Endothelial cell of umbilical vein (primary cell): ENCODE measurements around the gene PRSS56. TPM values are rescaled to one million over a fixed set of nuclear protein-coding genes. Genes with fewer than 3 reads are reported as not detected.

ENCODE experiments used
- BruUV-seq: library from RNA; stranded (reverse); fragments of 400-500 nt; replicated peaks from 2 replicates; lab custom pipeline; 2021; lab: Mats Ljungman, UMichigan
- CTCF ChIA-PET: fragments of 300-600, 350-600 bp; sonication (Branson Sonifier 250); formaldehyde crosslinking; loops from one replicate; lab custom pipeline; 2021; ENCODE audit warnings: antibody characterized with exemption, inconsistent platforms; lab: Charles Lee
- POLR2A ChIA-PET: fragments of 300-600, 350-600 bp; sonication (Branson Sonifier 250); formaldehyde crosslinking; loops from one replicate; lab custom pipeline; 2021; ENCODE audit warnings: antibody characterized with exemption, inconsistent platforms; lab: Charles Lee
- DNase-seq: peaks from one replicate; pipeline ENCODE4 v3.0.0-alpha.2; 2011; ENCODE audit warnings: low read depth, low spot score
- FAIRE-seq: peaks from 2 replicates; lab custom pipeline; 2011; peaks lifted over from hg19 to GRCh38; lab: Jason Lieb, UNC
- H2AFZ ChIP-seq: 2 replicates; pipeline ENCODE4 v1.6.0; 2012; ENCODE audit warnings: low read depth, low read length, control low read depth, inconsistent platforms
- H3K27ac ChIP-seq: 2 replicates; pipeline ENCODE4 v1.5.1; 2011; ENCODE audit warnings: low read depth, mild to moderate bottlenecking, control low read depth, low read length, moderate library complexity; ENCODE audit not compliant: insufficient read depth
- H3K27me3 ChIP-seq, 2 experiments: 2 replicates each; pipeline versions ENCODE4 v1.6.0 to v1.6.1; 2011; ENCODE audit warnings: low read length in 2 of 2, mixed read lengths in 1 of 2; ENCODE audit not compliant: control insufficient read depth in 2 of 2, insufficient read depth in 2 of 2
- H3K36me3 ChIP-seq, 2 experiments: 2 replicates in 1 of 2; 3 replicates in 1 of 2; pipeline ENCODE4 v1.5.1; 2011; ENCODE audit warnings: low read length in 2 of 2, mild to moderate bottlenecking in 1 of 2, moderate library complexity in 1 of 2; ENCODE audit not compliant: control insufficient read depth in 2 of 2, insufficient read depth in 2 of 2; ENCODE audit errors: extremely low read depth in 1 of 2
- H3K4me1 ChIP-seq: 3 replicates; pipeline ENCODE4 v1.5.1; 2011; ENCODE audit warnings: mild to moderate bottlenecking, low read length; ENCODE audit not compliant: control insufficient read depth, insufficient read depth; ENCODE audit errors: extremely low read depth
- H3K4me2 ChIP-seq: 2 replicates; pipeline ENCODE4 v1.6.1; 2011; ENCODE audit warnings: low read length, control low read depth, mixed read lengths; ENCODE audit not compliant: insufficient read depth
- H3K4me3 ChIP-seq, 3 experiments: fragments of 200-600 bp in 1 of 3; sonication (generic), shearing (Covaris generic) in 1 of 3; replicated peaks in 1 of 3; 2 replicates each; pipeline ENCODE4 v1.5.1; 2011 to 2016; ENCODE audit warnings: control low read depth in 3 of 3, low read length in 3 of 3, mild to moderate bottlenecking in 2 of 3, inconsistent platforms in 1 of 3, low read depth in 1 of 3, moderate library complexity in 1 of 3; ENCODE audit not compliant: insufficient read depth in 1 of 3
- H3K79me2 ChIP-seq: 2 replicates; pipeline ENCODE4 v1.6.0; 2012; ENCODE audit warnings: low read length, inconsistent platforms; ENCODE audit not compliant: control insufficient read depth, insufficient read depth
- H3K9ac ChIP-seq: replicated peaks from 2 replicates; pipeline ENCODE3; 2011; ENCODE audit warnings: low read length, control low read depth; ENCODE audit not compliant: insufficient read depth; ENCODE audit errors: extremely low read depth
- H3K9me1 ChIP-seq: replicated peaks from 3 replicates; pipeline ENCODE4 v1.6.0; 2011; ENCODE audit warnings: mild to moderate bottlenecking, low read length; ENCODE audit not compliant: control insufficient read depth, insufficient read depth; ENCODE audit errors: extremely low read depth
- H3K9me3 ChIP-seq: replicated peaks from 2 replicates; pipeline ENCODE4 v1.5.1; 2012; ENCODE audit warnings: low read length, inconsistent platforms; ENCODE audit not compliant: control insufficient read depth, insufficient read depth
- H4K20me1 ChIP-seq: replicated peaks from 2 replicates; pipeline ENCODE3; 2011; ENCODE audit warnings: mild to moderate bottlenecking, low read length; ENCODE audit not compliant: control insufficient read depth, insufficient read depth; ENCODE audit errors: extremely low read depth
- CTCF ChIP-seq, 2 donors: IDR thresholded peaks; 1 replicate in 1 of 2; 2 replicates in 1 of 2; pipeline ENCODE4 v1.5.1; 2011; ENCODE audit warnings: low read length in 2 of 2, mild to moderate bottlenecking in 2 of 2, moderate library complexity in 2 of 2, control low read depth in 1 of 2, inconsistent platforms in 1 of 2, low read depth in 1 of 2; ENCODE audit not compliant: insufficient read depth in 1 of 2; ENCODE audit errors: extremely low read depth in 1 of 2
- EZH2 ChIP-seq: IDR thresholded peaks from 2 replicates; pipeline ENCODE4 v1.6.1; 2012; ENCODE audit warnings: borderline replicate concordance, low read depth, mild to moderate bottlenecking, moderate library complexity, low read length, inconsistent platforms; ENCODE audit not compliant: severe bottlenecking
- FOS ChIP-seq: IDR thresholded peaks from 2 replicates; pipeline ENCODE4 v1.6.1; 2011; ENCODE audit warnings: mild to moderate bottlenecking, low read length, moderate library complexity, borderline replicate concordance; ENCODE audit not compliant: insufficient read depth
- GATA2 ChIP-seq: IDR thresholded peaks from 2 replicates; pipeline ENCODE4 v1.7.0; 2011; ENCODE audit warnings: low read depth, mild to moderate bottlenecking, moderate library complexity, mixed read lengths, low read length; ENCODE audit not compliant: insufficient read length, insufficient read depth
- JUN ChIP-seq: IDR thresholded peaks from 2 replicates; pipeline ENCODE4 v1.6.1; 2011; ENCODE audit warnings: borderline replicate concordance, low read depth; ENCODE audit not compliant: insufficient read length, insufficient read depth
- MAX ChIP-seq: IDR thresholded peaks from 2 replicates; pipeline ENCODE4 v1.6.1; 2011; ENCODE audit not compliant: insufficient read depth, insufficient read length
- MYC ChIP-seq: IDR thresholded peaks from one replicate; pipeline ENCODE4 v1.6.1; 2011; ENCODE audit warnings: mild to moderate bottlenecking, low read depth, low read length
- POLR2A ChIP-seq: IDR thresholded peaks from 2 replicates; pipeline ENCODE4 v1.6.1; 2012; ENCODE audit warnings: low read depth, mild to moderate bottlenecking, control low read depth, low read length
- POLR2AphosphoS5 ChIP-seq: IDR thresholded peaks from 2 replicates; pipeline ENCODE4 v1.6.1; 2012; ENCODE audit warnings: low read depth, mild to moderate bottlenecking, control low read depth, low read length, moderate library complexity; ENCODE audit not compliant: insufficient read depth
- dilution Hi-C: fragments of 300-500 bp; cut with MboI; formaldehyde crosslinking; loops from one replicate; pipeline ENCODE4 v1.15.0; 2019; ENCODE audit warnings: low sequenced_read_pairs; ENCODE audit not compliant: extremely low pct_ligation_motif_present
- intact Hi-C: fragments of 100-400 bp; cut with micrococcal nuclease; formaldehyde crosslinking; loops from one replicate; pipeline ENCODE4 v1.10.0; 2022
- polyA plus RNA-seq, 4 experiments: library from polyadenylated mRNA; depleted of rRNA in 3 of 4; stranded (reverse) in 3 of 4; unstranded in 1 of 4; fragments of >200 nt; gene quantifications; 2 replicates each; pipeline versions ENCODE4 v1.2.1 to v1.2.3, GENCODE V29; 2011 to 2012; ENCODE audit warnings: missing spikeins in 1 of 4
- total RNA-seq: library from RNA; stranded (reverse); gene quantifications from 2 replicates; pipeline ENCODE4 v1.2.3, GENCODE V29; 2021

Gene PRSS56
- total and polyA plus RNA-seq, 2 donors (not counting 3 experiments of a cell fraction or from before 2014, with no cell fraction given) = not detected

- no peaks in the 10 kb centered on the region for H3K27me3 ChIP-seq
- no peak overlapping the region for H3K9ac ChIP-seq
- CTCF ChIA-PET = no interaction called here
- dilution Hi-C loops = no loop called here
- peaks cover 27% of the 10 kb centered on the region for H3K79me2 ChIP-seq
- H3K36me3 ChIP-seq = no peaks in the 10 kb centered on the region
- H3K9me3 ChIP-seq = no peaks in the 10 kb centered on the region
- no peak overlapping the region for H3K27ac ChIP-seq
- H3K4me2 ChIP-seq = no peak overlapping the region
- POLR2A ChIA-PET = no interaction called here
- DNase-seq (no peak), FAIRE-seq (no peak)
- TF ChIP-seq POLR2A = no peak
- no peak for TF ChIP-seq POLR2AphosphoS5
- no peak for TF ChIP-seq JUN
- no peak for TF ChIP-seq MAX
- TF ChIP-seq FOS = no peak
- TF ChIP-seq GATA2 = no peak
- no peak for TF ChIP-seq EZH2
- TF ChIP-seq MYC = no peak
- TF ChIP-seq CTCF (IDR thresholded peaks at IDR 0.05; ENCODE audit: extremely low read depth in 1 of 2, insufficient read depth in 1 of 2, low read depth in 1 of 2, low read length in 2 of 2) = no peak
- H3K4me3 ChIP-seq = no peak overlapping the region
- H4K20me1 ChIP-seq = no peaks in the 10 kb centered on the region
- peaks cover 6% of the 10 kb centered on the region for H3K4me1 ChIP-seq
- H2AFZ ChIP-seq = no peak overlapping the region
- intact Hi-C loops = no loop called here
- BruUV-seq = no TSS peak
- no peaks in the 10 kb centered on the region for H3K9me1 ChIP-seq
These were observed 27.8 kb downstream of the PRSS56 start for GRCh38 chr2:232547991-232548390.
